Adrenal gland (tissue), 12 donors: Measurements from ENCODE around the gene CCNE1. TPM values are rescaled to one million over a fixed set of nuclear protein-coding genes. Genes with fewer than 3 reads are reported as not detected.
A peak's percentile ranks its signal among the peaks of the same experiment; 100 is the strongest.

ENCODE experiments used
- DNase-seq, 7 donors: peaks; one replicate each; pipeline ENCODE4 v3.0.0-alpha.2; 2019 to 2020
- H3K27ac ChIP-seq, 5 donors: fragments of 200-600 bp; sonication (generic) in 4 of 5; 1 replicate in 3 of 5; 2 replicates in 2 of 5; pipeline versions ENCODE4 v1.5.1 to v1.8.0; 2016 to 2020; ENCODE audit warnings: mild to moderate bottlenecking in 1 of 5
- H3K27me3 ChIP-seq: fragments of 200-600 bp; 2 replicates; pipeline ENCODE4 v1.8.0; 2021
- H3K36me3 ChIP-seq, 2 donors: fragments of 200-600 bp; replicated peaks in 1 of 2; 1 replicate in 1 of 2; 2 replicates in 1 of 2; pipeline versions ENCODE4 v1.5.1 to v1.8.0; 2018 to 2022
- H3K4me1 ChIP-seq, 2 donors: fragments of 200-600 bp; replicated peaks in 1 of 2; 1 replicate in 1 of 2; 2 replicates in 1 of 2; pipeline versions ENCODE4 v1.5.1 to v1.8.0; 2018 to 2021
- H3K4me3 ChIP-seq, 4 donors: fragments of 200-600 bp; sonication (generic) in 3 of 4; one replicate each; pipeline ENCODE4 v1.5.1; 2016 to 2018
- H3K9me3 ChIP-seq, 3 donors: fragments of 200-600 bp; sonication (generic) in 1 of 3; replicated peaks in 1 of 3; 1 replicate in 2 of 3; 2 replicates in 1 of 3; pipeline versions ENCODE4 v1.5.1 to v1.8.0; 2016 to 2021
- POLR2A ChIP-seq, 2 donors: fragments of 450-650 bp; IDR thresholded peaks; one replicate each; pipeline ENCODE4 v1.6.1; 2017; ENCODE audit warnings: antibody characterized with exemption in 2 of 2, mild to moderate bottlenecking in 2 of 2, moderate library complexity in 1 of 2
- WGBS, 4 donors: extraction: QIAGEN DNeasy Blood & Tissue Kit in 2 of 4; methylation state at CpG; one replicate each; pipeline versions ENCODE4 v1.1.5 to v1.1.7; 2013 to 2017; 5-methylcytosine and 5-hydroxymethylcytosine counted together
- intact Hi-C, 2 donors: fragments of 100-400 bp; cut with DNase I; formaldehyde crosslinking; loops; one replicate each; pipeline versions ENCODE4 v1.14.1 to v1.15.0; 2022 to 2023
- polyA plus RNA-seq, 3 donors: library from polyadenylated mRNA; stranded (reverse); fragments of 200-250 nt in 2 of 3; fragments of 350-450 nt in 1 of 3; fragmentation: Illumina TruSeq in 1 of 3; extraction: RNeasy Lipid Tissue Mini Kit (QIAGEN cat#74804) in 1 of 3; gene quantifications; one replicate each; pipeline ENCODE4 v1.2.3, GENCODE V29; 2013 to 2014
- total RNA-seq, 9 donors: library from RNA; depleted of rRNA in 4 of 9; stranded (reverse); fragments of >200 nt in 4 of 9; fragments of 120-200 nt in 1 of 9; fragmentation: NEBNext Ultra II Directional in 1 of 9; extraction: Animal tissue kit (Norgen Biotek cat#: 25700) in 1 of 9; gene quantifications; one replicate each; pipeline versions ENCODE4 v1.1.0 to v1.2.4, GENCODE V29; 2013 to 2023
- TF ChIP-seq, protein P1 (sequence below), 6 experiments: fragments of 450-650 bp in 4 of 6; fragments of 200-600 bp in 2 of 6; sonication (generic) in 1 of 6; IDR thresholded peaks; 1 replicate in 5 of 6; 2 replicates in 1 of 6; pipeline versions ENCODE4 v1.5.1 to v1.8.0; 2016 to 2021; ENCODE audit warnings: antibody characterized with exemption in 6 of 6, mild to moderate bottlenecking in 2 of 6, moderate library complexity in 1 of 6
- donor health status: healthy with polysubstance abuse.
- donor health status: Bipolar disorder and iron deficiency.
- donor health status: DM: yes; HTN: yes; CAD: no.
- donor health status: DM: no; HTN: no; CAD: no.
- donor health status: DM: no; HTN: no; CAD: no.
- donor health status: DM: yes; HTN: yes; CAD: no.

CCNE1 gene
- total and polyA plus RNA-seq, 12 donors: 3.0 to 67.7 (median 7.9) TPM

DNA sequence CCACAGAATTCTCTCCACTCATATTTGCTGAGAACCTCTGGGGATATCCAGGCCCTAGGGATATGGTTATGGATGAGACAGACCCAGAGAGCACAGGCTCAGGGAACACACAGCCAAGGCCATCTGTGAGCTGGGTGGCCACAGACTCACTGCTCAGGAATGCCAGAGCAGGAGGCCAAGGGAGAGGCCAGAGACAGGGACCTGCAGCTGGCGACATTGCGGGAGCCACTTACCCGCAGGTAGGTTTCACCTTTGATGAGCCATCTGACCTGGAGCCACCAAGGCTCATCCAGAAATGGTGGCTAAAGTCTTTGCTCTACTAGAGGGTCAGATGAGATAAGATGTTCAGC, 29.4 kb downstream of the CCNE1 start:
- Histone ChIP-seq H3K4me3 (no peak overlapping the region), H3K4me1 (peaks cover 13 to 25% of the 10 kb centered on the region in 2 donors), H3K9me3 (no peaks in the 10 kb centered on the region), H3K27ac (peak overlapping the region in 4 of 5 donors; percentile 48 to 91 (median 73)), H3K27me3 (no peaks in the 10 kb centered on the region), H3K36me3 (no peaks in the 10 kb centered on the region)
- TF ChIP-seq, protein P1, sequence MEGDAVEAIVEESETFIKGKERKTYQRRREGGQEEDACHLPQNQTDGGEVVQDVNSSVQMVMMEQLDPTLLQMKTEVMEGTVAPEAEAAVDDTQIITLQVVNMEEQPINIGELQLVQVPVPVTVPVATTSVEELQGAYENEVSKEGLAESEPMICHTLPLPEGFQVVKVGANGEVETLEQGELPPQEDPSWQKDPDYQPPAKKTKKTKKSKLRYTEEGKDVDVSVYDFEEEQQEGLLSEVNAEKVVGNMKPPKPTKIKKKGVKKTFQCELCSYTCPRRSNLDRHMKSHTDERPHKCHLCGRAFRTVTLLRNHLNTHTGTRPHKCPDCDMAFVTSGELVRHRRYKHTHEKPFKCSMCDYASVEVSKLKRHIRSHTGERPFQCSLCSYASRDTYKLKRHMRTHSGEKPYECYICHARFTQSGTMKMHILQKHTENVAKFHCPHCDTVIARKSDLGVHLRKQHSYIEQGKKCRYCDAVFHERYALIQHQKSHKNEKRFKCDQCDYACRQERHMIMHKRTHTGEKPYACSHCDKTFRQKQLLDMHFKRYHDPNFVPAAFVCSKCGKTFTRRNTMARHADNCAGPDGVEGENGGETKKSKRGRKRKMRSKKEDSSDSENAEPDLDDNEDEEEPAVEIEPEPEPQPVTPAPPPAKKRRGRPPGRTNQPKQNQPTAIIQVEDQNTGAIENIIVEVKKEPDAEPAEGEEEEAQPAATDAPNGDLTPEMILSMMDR (IDR thresholded peaks at IDR 0.05): no peak
- TF ChIP-seq POLR2A (IDR thresholded peaks at IDR 0.05): no peak
- intact Hi-C loops: no loop called here
- peak; percentile 47 to 87 (median 82) for DNase-seq
- 54 to 70% (median 59%) methylated on average over 2 to 3 of the region's 3 CpGs for WGBS, 4 donors

DNA sequence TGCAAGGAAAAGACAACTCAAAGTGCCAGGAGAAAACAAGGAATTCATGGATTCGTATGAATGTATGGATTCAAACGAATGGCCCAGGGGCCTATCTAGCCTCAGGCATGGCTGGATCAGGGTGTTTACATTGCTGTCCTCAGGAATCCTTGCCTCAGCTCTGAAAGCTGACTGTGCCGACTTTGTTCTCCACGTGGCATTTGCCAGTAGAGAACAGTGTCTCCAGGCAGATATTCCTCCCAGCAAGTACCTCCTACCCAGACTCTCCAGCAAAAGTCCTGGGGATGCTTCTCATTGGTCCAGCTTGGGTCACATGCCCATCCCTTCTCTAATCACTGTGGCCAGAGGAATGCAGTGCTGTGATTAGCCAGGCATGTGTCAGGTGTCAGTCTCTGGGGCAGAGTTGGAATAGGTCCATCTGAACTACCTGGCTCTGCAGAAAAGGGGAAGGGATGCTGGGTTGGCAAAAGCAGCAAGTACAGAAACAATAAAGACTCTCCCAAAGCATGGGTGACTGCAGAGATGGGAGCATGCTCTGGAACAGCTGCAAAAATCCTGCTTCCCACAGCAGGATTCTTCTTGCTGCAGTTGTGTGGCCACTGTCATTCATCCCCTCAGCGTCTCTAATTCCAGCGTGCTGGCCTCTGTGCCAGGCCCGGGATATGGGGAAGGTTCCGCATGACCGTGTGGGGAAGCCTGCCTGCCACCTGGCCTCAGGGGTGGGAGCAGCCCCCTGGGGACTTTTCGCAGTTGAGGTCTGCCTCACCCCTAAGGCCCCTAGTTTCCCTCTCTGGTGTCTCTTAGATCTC, 30.0 kb downstream of the CCNE1 start:
- intact Hi-C loops: no loop called here
- no peaks in the 10 kb centered on the region for H3K36me3 ChIP-seq
- no peaks in the 10 kb centered on the region for H3K27me3 ChIP-seq
- no peak overlapping the region for H3K4me3 ChIP-seq
- 71 to 78% (median 76%) methylated on average over 10 of the region's 10 CpGs for WGBS, 4 donors
- H3K4me1 ChIP-seq: peaks cover 13 to 25% of the 10 kb centered on the region in 2 donors
- DNase-seq: peak in 6 of 7 donors; percentile 64 to 86 (median 80)
- H3K27ac ChIP-seq: peak overlapping the region in 4 of 5 donors; percentile 59 to 91 (median 88)
- H3K9me3 ChIP-seq: no peaks in the 10 kb centered on the region
- TF ChIP-seq, protein P1 (IDR thresholded peaks at IDR 0.05): no peak
- TF ChIP-seq POLR2A (IDR thresholded peaks at IDR 0.05): no peak

DNA sequence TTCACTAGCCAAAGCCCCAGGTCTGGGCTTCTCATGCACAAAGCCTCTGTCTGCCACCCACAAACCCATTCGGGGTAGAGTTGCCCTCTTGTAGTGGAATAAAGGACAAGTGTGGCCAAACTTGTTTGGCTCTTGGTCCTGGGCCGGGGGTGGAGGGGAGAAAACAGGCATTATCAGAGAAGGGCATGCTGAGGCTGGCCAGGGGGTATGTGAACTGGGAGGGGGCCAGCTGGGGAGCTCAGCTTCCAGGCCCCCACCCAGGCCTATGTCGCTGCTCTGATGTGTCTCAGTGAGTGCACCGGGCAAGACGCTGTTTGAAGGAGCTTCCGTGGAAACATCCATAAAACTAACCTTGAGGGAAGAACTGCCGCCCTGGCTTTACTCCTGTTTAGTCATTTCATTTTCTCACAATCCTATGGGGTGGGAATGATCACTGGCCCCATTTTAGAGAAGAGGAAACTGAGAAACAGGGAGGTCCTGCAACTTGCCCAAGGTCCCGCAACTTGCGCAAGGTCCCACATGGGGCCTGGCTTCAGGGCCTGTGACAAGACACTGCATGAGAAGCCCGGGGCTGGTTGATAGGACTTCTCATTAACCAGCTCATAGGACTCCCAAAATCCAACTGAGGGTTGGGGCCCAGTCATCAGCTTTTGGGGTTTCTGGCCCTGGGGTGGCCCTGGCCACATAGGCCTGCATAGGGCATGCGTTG, 30.8 kb downstream of the CCNE1 start:
- Histone ChIP-seq H3K27ac (peak overlapping the region in 4 of 5 donors; percentile 2 to 91 (median 88)), H3K4me3 (peak overlapping the region in 1 of 4 donors; percentile 29), H3K27me3 (no peaks in the 10 kb centered on the region), H3K36me3 (no peaks in the 10 kb centered on the region), H3K4me1 (peaks cover 13 to 25% of the 10 kb centered on the region in 2 donors), H3K9me3 (no peaks in the 10 kb centered on the region)
- peak in 4 of 7 donors; percentile 29 to 57 (median 38) for DNase-seq
- no peak for TF ChIP-seq POLR2A (IDR thresholded peaks at IDR 0.05)
- TF ChIP-seq, protein P1 (IDR thresholded peaks at IDR 0.05): no peak
- intact Hi-C loops: no loop called here
- 78 to 80% (median 78%) methylated on average over 10 to 11 of the region's 11 CpGs for WGBS, 4 donors
